ENCODE measurements around the gene IRF6.
A peak's percentile ranks its signal among the peaks of the same experiment; 100 is the strongest.

DNA sequence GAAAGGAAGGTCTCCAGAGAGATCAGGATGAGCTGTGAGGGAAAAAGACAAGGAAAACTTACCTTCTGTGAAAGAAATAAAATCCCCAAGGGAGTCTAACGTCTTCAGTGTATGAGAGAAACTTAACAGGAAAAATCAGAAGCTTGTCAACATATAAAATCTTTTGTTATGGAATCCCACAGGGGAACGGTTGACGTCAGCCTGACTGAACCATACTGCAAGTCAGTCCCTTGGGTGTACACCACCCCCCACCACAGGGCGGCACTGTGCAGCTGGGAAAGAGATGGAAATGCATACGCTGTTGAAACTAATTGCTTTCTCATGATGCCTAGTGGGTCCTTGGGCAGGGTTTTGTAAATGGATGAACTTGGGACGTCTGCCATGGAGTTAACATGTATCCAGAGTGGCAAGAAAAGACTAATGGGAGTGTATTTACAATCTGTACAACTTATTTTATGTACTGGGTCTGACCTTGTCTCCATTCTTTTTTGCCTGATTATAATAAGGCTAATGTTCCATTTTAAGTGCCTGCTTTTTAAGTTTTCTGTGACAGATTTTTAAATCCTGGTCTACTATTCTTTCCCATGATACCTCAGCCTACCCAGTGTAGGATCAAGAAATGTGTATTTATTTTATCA is 44.5 kb upstream of the IRF6 start:
- TF ChIP-seq, protein P1, sequence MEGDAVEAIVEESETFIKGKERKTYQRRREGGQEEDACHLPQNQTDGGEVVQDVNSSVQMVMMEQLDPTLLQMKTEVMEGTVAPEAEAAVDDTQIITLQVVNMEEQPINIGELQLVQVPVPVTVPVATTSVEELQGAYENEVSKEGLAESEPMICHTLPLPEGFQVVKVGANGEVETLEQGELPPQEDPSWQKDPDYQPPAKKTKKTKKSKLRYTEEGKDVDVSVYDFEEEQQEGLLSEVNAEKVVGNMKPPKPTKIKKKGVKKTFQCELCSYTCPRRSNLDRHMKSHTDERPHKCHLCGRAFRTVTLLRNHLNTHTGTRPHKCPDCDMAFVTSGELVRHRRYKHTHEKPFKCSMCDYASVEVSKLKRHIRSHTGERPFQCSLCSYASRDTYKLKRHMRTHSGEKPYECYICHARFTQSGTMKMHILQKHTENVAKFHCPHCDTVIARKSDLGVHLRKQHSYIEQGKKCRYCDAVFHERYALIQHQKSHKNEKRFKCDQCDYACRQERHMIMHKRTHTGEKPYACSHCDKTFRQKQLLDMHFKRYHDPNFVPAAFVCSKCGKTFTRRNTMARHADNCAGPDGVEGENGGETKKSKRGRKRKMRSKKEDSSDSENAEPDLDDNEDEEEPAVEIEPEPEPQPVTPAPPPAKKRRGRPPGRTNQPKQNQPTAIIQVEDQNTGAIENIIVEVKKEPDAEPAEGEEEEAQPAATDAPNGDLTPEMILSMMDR (IDR thresholded peaks at IDR 0.05; ENCODE audit: insufficient read depth, low read depth, low read length) = peak; percentile 96
- TF ChIP-seq EZH2 (IDR thresholded peaks at IDR 0.05; ENCODE audit: insufficient read depth, low read length) = no peak
